ENCODE results near the gene BEGAIN. TPM values are rescaled to one million over a fixed set of nuclear protein-coding genes. Genes with fewer than 3 reads are reported as not detected.

BEGAIN gene
- total RNA-seq, 2 experiments from 2014 or later = 0.76 TPM; not detected in 1

DNA sequence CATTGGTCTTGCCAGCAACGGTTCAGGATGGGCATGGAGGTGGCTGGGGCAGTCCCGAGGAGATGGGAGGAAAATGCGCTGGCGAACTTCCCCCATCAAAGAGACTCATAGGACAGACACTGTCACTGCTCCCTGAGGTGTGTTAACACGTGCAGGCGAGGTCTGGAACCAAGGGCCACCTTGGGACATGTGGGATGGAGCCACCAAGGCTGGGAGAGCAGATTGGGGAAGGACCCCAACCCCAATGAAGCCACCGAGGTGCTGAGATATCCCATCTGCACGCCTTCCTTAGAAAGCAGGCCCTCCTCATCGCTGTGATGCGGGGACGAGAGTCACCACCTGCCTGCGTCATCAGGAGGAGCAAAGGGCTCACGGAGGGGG is 16.9 kb upstream of the BEGAIN start:
- BruUV-seq (replicated peaks) = no TSS peak
- POLR2A ChIA-PET = no interaction called here
- H3K9me3 ChIP-seq (ENCODE audit: low read length) = no peaks in the 10 kb centered on the region
- no peak overlapping the region for H3K27ac ChIP-seq (ENCODE audit: low read depth, low read length, poor library complexity, severe bottlenecking)
- no peaks in the 10 kb centered on the region for H4K20me1 ChIP-seq (ENCODE audit: insufficient read depth, low read length)
- no peak for TF ChIP-seq CTCF (conservative IDR thresholded peaks at IDR 0.05; ENCODE audit: low read length)
- TF ChIP-seq EZH2phosphoT487 (IDR thresholded peaks at IDR 0.05; ENCODE audit: borderline replicate concordance, low read depth, low read length) = no peak
- no peaks in the 10 kb centered on the region for H3K4me1 ChIP-seq (ENCODE audit: insufficient read depth, low read length, poor library complexity, severe bottlenecking)
- intact Hi-C loops (cut with micrococcal nuclease; ENCODE audit: unreplicated experiment) = no loop called here
- H3K4me2 ChIP-seq (ENCODE audit: low read length) = no peak overlapping the region
- no peaks in the 10 kb centered on the region for H3K79me2 ChIP-seq (ENCODE audit: insufficient read depth, low read depth, low read length)
- CTCF ChIA-PET (ENCODE audit: unreplicated experiment) = no interaction called here
- H3K9me2 ChIP-seq (ENCODE audit: insufficient read depth, low read length) = no peaks in the 10 kb centered on the region
- no peak overlapping the region for H2AFZ ChIP-seq (ENCODE audit: low read length)
- H3K36me3 ChIP-seq (ENCODE audit: insufficient read depth, low read length) = no peaks in the 10 kb centered on the region
- no peak overlapping the region for H3K4me3 ChIP-seq (ENCODE audit: low read depth, low read length, poor library complexity, severe bottlenecking)
- DNase-seq (ENCODE audit: low spot score) = no peak

GRCh38 chr14:100603341-100604120 is 16.3 kb upstream of the BEGAIN start:
- Histone ChIP-seq H3K27ac (ENCODE audit: low read depth, low read length, poor library complexity, severe bottlenecking) (no peak overlapping the region), H3K9me3 (ENCODE audit: low read length) (no peaks in the 10 kb centered on the region), H3K9me2 (ENCODE audit: insufficient read depth, low read length) (no peaks in the 10 kb centered on the region), H2AFZ (ENCODE audit: low read length) (no peak overlapping the region), H4K20me1 (ENCODE audit: insufficient read depth, low read length) (no peaks in the 10 kb centered on the region), H3K36me3 (ENCODE audit: insufficient read depth, low read length) (no peaks in the 10 kb centered on the region), H3K4me1 (ENCODE audit: insufficient read depth, low read length, poor library complexity, severe bottlenecking) (no peaks in the 10 kb centered on the region), H3K4me3 (ENCODE audit: low read depth, low read length, poor library complexity, severe bottlenecking) (no peak overlapping the region), H3K79me2 (ENCODE audit: insufficient read depth, low read depth, low read length) (no peaks in the 10 kb centered on the region), H3K4me2 (ENCODE audit: low read length) (no peak overlapping the region)
- intact Hi-C loops (cut with micrococcal nuclease; ENCODE audit: unreplicated experiment) = no loop called here
- ChIA-PET CTCF (ENCODE audit: unreplicated experiment) (no interaction called here), POLR2A (no interaction called here)
- no peak for DNase-seq (ENCODE audit: low spot score)
- no TSS peak for BruUV-seq (replicated peaks)
- TF ChIP-seq EZH2phosphoT487 (IDR thresholded peaks at IDR 0.05; ENCODE audit: borderline replicate concordance, low read depth, low read length) = no peak
- TF ChIP-seq CTCF (conservative IDR thresholded peaks at IDR 0.05; ENCODE audit: low read length) = no peak

GRCh38 chr14:100602621-100603230 is 15.5 kb upstream of the BEGAIN start:
- Histone ChIP-seq H3K4me2 (ENCODE audit: low read length) (no peak overlapping the region), H3K27ac (ENCODE audit: low read depth, low read length, poor library complexity, severe bottlenecking) (no peak overlapping the region), H3K9me3 (ENCODE audit: low read length) (no peaks in the 10 kb centered on the region), H3K36me3 (ENCODE audit: insufficient read depth, low read length) (no peaks in the 10 kb centered on the region), H3K4me1 (ENCODE audit: insufficient read depth, low read length, poor library complexity, severe bottlenecking) (no peaks in the 10 kb centered on the region), H3K4me3 (ENCODE audit: low read depth, low read length, poor library complexity, severe bottlenecking) (no peak overlapping the region), H2AFZ (ENCODE audit: low read length) (no peak overlapping the region), H4K20me1 (ENCODE audit: insufficient read depth, low read length) (no peaks in the 10 kb centered on the region), H3K79me2 (ENCODE audit: insufficient read depth, low read depth, low read length) (no peaks in the 10 kb centered on the region), H3K9me2 (ENCODE audit: insufficient read depth, low read length) (no peaks in the 10 kb centered on the region)
- TF ChIP-seq CTCF (conservative IDR thresholded peaks at IDR 0.05; ENCODE audit: low read length) = no peak
- TF ChIP-seq EZH2phosphoT487 (IDR thresholded peaks at IDR 0.05; ENCODE audit: borderline replicate concordance, low read depth, low read length) = no peak
- no peak for DNase-seq (ENCODE audit: low spot score)
- intact Hi-C loops (cut with micrococcal nuclease; ENCODE audit: unreplicated experiment) = no loop called here
- no TSS peak for BruUV-seq (replicated peaks)
- POLR2A ChIA-PET = interaction anchor here (0.5 to 1.1 kb wide), 2 partner anchors 21 to 291 kb away, joined by 3 to 6 read pairs; no protein-coding TSS in a partner anchor
- CTCF ChIA-PET (ENCODE audit: unreplicated experiment) = interaction anchor here (0.6 kb wide), 1 partner anchor 197 kb away, joined by 3 read pairs; no protein-coding TSS in a partner anchor
